22Rv1 (cell line): ENCODE data around the gene OR4S2.

ENCODE experiments used
- ZFX ChIP-seq: fragments of 450-650 bp; IDR thresholded peaks from 2 replicates; pipeline ENCODE4 v1.6.1; 2017; ENCODE audit warnings: antibody characterized with exemption, borderline replicate concordance
- TF ChIP-seq, protein P1 (sequence below): fragments of 450-650 bp; IDR thresholded peaks from 2 replicates; pipeline ENCODE4 v1.5.1; 2017; ENCODE audit warnings: mild to moderate bottlenecking

DNA sequence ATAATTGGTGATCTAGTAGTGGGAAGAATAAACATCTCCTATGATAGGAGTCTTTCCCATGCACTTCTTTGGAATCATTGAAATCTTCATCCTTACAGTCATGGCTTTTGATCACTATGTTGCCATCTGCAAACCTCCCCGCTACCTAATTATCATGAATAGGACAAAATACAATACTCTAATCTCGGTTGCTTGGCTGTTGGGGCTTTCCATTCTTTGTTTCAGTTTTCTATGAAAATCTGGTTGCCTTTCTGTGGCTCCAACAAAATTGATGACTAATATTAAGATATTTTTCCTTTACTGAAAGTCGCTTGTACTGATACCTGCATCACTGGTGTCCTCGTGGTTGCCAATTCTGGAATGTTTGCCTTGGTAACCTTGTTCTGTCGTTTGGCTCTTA, 25.7 kb downstream of the OR4S2 start:
- TF ChIP-seq, protein P1, sequence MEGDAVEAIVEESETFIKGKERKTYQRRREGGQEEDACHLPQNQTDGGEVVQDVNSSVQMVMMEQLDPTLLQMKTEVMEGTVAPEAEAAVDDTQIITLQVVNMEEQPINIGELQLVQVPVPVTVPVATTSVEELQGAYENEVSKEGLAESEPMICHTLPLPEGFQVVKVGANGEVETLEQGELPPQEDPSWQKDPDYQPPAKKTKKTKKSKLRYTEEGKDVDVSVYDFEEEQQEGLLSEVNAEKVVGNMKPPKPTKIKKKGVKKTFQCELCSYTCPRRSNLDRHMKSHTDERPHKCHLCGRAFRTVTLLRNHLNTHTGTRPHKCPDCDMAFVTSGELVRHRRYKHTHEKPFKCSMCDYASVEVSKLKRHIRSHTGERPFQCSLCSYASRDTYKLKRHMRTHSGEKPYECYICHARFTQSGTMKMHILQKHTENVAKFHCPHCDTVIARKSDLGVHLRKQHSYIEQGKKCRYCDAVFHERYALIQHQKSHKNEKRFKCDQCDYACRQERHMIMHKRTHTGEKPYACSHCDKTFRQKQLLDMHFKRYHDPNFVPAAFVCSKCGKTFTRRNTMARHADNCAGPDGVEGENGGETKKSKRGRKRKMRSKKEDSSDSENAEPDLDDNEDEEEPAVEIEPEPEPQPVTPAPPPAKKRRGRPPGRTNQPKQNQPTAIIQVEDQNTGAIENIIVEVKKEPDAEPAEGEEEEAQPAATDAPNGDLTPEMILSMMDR = no peak
- TF ChIP-seq ZFX = no peak
